NCI-H2171 treated with DMSO at 0.1 percent for 48 hours (cell line): Measurements from ENCODE around the gene CMPK1.
"Not testable (repeated sequence)": the region's sequence is repeated elsewhere in the genome, so short reads cannot be mapped to it uniquely, and the experiment has no call there.

ENCODE experiments used
- DNase-seq: peaks from one replicate; lab custom pipeline; 2025; lab: John Stamatoyannopoulos, UW

CMPK1 gene

DNA sequence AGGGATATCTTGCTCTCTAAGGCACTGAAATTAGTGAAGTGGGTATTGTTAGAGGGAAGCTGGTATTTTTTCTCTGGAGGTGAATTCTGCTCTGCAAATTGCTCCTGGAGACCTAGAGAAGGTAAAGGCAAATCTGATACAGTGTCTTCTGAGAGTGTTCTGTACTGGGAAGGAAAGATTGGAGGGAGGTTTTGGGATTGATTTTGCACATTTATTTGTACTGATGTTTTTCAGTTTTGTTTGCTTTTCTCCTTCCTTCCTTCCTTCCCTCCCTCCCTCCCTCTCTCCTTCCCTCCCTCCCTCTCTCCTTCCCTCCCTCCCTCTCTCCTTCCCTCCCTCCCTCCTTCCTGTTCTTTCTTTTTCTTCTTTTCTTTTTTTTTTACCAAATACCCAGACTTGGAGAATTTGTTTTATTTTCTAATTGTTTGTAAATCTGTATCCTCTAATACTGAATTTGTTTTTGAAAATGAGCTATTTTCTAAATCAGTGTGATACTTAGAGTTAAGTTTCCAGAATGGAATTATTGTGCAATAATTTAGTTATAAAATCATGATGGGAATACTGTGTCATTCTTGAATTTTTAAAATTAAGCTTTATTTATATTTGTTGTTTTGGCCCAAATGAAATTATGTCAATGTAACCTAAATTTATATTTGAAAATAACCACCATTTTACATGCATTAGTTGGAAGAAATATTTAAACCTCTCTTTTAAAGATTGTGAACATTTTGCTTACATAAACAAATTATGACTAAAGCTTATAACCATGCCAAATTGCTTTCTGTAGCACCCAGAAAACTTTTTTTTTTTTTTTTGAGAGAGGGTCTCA is 4.9 kb downstream of the CMPK1 start:
- DNase-seq, result peak; percentile 4

DNA sequence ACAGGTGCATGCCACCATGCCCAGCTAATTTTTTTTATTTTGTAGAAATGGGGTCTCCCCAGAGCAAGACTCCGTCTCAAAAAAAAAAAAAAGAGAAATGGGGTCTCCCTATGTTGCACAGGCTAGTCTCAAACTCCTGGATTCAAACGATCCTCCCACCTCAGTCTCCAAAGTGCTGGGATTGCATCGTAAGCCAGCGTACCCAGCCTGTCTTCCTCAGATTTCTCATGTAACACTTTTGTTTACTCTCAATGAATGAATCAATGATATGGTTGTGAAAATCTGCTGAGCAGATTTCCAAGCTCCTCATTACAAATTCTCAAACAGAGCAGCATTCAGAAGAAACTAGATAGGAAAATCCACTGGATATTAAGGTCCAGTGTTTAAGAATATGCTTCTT is 6.6 kb downstream of the CMPK1 start:
- no peak for DNase-seq

DNA sequence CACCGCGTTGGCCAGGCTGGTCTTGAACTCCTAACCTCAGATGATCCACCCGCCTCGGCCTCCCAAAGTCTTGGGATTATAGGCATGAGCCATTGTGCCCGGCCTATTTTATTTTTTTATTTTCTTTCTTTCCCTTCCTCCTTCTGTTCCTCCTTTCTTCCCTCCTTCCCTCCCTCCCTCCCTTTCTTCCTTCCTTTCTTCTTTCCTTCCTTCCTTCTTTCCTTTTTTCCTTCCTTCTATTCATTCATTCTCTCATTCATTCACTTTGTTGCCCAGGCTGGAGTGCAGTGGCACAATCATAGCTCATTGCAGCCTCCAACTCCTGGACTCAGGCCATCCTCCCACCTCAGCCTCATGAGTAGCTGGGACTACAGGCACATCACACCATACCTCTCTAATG is 13.4 kb downstream of the CMPK1 start:
- not testable (repeated sequence) for DNase-seq

DNA sequence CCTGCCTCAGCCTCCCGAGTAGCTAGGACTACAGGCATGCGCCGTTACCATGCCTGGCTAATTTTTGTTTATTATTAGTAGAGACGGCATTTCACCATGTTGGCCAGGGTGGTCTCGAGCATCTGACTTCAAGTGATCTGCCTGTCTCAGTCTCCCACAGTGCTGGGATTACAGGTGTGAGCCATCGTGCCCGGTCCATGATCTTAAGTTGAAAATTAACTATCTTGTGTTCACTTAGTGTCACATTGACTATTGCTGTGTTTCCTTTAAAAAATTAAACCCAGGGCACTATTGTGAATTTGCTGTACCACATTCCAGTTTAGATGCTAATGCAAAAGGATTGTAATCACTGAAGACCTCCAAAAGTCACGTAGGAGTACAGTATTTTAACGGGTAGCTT is 14.1 kb downstream of the CMPK1 start:
- no peak for DNase-seq

DNA sequence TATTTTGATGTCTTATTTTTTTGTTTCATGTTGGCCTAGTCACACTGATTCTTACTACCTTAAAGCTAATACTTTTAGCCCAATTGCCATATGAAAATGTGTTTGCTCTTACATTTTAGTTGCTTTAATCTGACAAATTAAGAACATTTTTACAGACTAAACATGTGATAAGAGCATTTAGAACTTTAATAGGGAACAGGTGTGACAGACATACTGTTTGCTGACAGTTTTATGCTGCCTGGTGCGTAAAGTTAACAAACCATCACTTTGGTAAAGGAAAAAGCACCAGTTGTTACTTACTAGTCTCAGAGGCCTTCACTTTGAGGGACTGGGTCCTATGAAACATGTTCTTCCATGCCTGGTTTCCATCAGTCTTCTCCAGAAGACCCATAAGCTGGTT is 14.7 kb downstream of the CMPK1 start:
- DNase-seq, result no peak

DNA sequence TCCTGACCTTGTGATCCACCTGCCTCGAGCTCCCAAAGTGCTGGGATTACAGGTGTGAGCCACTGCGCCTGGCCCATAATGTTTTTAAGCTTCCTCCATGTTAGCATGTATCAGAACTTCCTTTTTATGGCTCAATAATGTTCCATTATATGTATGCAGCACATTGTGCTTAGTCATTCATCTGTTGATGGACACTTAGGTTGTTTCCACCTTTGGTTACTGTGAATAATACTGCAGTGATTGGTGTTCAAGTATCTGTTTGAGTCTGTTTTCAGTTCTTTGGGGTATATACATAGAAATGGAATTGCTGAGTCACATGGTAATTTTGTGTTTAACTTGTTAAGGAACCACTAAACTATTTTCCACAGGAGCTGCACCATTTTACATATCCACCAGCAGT is 17.7 kb downstream of the CMPK1 start:
- DNase-seq, result no peak

DNA sequence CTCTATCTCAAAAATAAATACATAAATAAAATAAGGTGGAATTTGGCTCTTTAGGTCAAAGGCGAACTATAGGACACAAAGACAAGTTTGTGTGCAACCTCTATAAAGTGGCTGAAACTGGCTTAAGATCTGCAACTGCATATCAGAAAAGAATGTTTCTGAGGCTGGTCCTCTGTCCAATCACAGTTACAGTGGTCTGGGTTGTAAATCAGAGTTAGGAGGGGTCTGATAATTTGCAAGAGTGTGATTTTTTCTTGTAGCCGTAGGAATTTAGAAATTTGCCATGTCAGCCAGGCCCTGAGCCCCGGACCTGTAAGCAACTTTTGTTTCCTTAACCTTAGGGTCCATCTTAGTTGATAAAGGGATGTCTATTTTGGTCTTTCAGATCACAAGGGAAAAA is 27.8 kb downstream of the CMPK1 start:
- DNase-seq, result no peak

DNA sequence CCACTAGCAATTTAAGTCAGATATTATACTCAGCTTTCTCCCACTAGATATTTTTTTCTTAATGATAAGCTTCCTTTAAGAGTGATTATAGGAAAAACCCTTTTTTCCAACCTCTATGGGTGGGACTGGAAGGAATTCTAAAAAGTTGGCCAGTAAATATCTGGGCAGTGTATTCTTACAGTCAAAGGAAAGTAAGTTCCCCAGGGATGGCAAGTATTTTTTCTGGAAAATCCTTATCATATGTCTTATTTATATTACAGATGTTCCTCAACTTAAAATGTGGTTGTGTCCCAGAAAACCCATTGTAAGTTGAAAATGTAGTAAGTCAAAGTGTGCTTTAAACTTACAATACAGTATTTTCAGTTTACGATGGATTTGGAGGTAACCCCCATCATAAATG is 29.2 kb downstream of the CMPK1 start:
- no peak for DNase-seq

DNA sequence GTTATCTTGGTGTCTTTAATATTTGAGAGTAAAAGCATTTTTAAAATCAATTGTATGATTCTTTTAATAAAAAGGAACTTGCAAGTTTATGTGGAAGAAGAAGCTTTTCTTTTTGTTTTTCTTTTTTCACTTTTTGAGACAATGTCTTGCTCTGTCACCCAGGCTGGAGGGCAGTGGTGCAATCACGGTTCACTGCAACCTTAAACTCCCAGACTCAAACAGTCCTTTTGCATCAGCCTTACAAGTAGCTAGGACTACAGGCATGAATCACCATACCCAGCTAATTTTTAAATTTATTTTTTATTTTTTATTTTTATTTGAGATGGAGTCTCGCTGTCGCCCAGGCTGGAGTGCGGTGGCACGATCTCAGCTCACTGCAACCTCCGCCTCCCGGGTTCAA is 34.1 kb downstream of the CMPK1 start:
- DNase-seq, result no peak

DNA sequence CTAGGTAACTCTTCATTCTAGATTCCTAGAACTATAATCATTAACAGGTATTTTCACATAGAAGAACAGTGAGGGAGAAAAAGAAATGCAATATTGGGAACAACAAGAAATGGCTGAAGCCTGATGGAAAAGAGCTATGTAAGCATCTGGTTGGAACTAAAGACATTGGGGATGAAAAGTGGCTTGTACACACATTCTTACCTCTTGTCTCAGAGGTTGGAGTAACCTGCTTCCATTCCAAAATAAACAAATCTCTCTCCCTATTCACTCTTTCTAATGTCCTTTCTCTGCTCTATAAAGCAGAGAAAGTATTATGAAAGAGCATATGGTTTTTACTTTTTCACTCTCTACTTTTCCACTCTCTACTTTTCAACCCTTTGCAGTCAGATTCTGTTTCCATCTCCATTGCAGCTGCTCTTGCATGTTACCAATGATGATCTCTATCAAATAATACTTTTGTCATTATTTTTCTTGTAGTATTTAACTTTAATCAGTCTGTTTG is 37.5 kb downstream of the CMPK1 start:
- DNase-seq, result no peak

DNA sequence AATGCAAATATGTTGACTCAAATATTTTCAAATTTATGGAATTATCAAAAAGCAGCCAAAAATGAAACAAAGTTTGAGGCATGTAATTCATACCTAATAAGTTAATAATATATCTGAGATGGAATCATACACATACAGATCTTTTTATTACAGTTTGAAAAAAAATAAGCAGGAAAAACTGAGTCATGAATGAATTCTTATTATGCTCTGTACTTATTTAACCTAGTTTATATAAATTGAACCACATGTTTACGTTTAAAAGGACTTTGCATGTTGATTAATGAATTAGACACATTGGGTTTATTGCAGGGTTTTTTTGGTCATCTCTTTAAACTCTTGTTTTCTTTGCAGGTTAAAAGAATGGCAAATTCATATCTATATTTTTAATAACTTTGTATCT is 40.9 kb downstream of the CMPK1 start:
- no peak for DNase-seq

DNA sequence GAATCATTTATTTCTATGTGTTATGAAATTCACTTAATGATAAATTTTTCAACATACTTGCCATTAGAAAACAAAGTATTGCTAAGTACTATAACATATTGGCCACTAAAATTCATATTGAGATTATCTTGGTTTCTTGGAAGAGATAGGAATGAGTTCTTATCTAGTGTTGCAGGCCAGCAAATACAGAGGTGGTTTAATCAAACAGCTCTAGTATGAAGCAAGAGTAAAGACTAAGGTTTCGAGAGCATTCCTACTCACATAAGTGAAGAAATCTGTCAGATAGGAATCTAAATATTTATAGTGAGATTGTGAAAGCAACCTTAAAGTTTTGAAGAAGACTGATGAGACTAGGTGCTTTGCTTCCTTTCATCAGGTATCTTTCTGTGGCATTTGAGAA is 44.6 kb downstream of the CMPK1 start:
- no peak for DNase-seq

DNA sequence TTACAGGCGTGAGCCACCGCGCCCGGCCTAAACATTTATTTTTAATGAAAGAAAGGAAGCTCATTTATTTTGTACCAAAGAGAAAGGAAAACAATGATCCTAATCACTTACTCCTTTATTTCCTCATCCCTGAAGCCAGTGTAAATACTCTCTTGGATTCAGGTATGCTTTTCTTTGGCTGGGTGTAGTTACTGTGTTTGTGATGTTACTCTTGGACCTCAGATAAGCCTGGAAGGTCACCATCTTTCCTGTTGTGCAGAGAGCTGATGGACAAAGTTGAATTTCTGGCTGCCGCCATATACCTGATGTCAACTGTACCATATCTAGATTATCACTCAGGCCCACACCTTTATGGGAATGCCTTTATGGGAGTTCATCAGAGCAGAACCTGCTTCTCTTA is 47.1 kb downstream of the CMPK1 start:
- DNase-seq, result no peak

DNA sequence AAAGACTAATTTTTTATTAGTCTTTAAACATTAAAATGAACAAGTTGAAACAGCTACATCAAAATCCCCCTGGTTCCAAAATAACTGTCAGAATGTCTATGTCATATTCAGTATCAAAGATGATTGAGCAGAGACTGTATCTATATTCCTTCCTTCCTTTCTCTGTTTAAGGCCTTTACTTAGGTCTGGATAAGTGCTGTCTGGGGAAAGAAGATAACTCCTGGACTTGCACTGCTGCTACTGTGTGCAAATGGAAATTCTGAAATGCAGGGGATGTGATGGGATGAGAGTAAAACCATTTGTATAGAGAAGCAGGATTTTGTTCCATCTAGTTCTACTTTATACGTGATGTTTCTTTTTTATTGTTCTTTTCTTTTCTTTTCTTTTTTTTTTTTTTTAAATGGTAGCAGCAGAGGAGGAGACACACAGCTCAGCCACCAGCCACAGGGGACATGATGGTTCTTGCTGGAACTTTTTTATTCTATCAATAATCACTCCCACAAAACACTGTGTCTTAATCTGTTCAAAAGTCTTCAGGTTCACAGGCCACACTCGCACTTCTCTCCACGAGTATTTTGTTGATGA is 48.9 kb downstream of the CMPK1 start:
- DNase-seq, result no peak

DNA sequence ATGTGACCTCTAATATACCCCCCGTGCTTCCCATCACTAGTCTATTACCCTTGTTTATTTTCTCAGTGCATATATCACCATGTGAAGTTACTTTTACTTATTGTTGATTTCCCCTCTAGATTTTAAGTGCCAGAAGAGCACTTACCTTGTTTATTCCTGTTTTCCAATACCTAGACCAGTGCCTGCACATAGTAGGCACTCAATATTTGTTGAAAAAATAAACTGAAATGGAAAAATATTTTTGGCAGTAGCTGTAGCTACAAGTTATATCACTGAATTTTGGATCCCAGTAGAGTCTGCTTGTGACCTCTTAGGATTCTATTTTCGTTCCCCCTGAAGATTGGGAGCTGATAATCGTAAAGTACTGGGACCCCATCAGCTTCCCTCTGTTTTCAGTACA is 50.5 kb downstream of the CMPK1 start:
- DNase-seq, result no peak

DNA sequence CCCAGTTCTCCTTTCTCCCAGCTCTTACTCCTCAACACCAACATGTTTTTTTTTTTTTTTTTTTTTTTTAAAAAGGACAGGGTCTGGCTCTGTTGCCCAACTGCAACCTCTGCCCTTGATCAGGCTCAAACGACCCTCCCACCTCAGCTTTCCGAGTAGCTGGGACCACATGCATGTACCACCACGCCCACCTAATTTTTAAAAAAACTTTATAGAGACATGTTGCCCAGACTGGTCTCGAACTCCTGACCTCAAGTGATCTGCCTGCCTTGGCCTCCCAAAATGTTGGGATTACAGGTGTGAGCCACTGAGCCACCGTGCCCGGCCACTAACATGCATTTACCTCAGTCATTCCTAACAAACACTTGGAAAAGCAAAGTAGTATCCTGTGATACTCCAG is 51.4 kb downstream of the CMPK1 start:
- no peak for DNase-seq

DNA sequence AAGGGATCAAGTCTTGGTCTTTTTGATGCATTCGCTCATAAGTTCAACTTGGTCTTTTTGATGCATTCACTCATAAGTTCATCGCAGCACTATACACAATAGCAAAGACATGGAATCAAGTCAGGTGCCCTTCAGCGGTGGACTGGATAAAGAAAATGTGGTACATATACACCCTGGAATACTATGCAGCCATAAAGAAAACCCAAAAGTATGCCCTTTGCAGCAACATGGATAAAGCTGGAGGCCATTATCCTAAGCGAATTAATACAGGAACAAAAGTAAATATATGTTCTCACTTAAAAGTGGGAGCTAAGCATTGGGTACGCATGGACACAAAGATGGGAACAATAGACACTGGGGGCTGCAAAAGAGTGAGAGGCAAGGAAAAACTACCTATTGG is 52.7 kb downstream of the CMPK1 start:
- no peak for DNase-seq

DNA sequence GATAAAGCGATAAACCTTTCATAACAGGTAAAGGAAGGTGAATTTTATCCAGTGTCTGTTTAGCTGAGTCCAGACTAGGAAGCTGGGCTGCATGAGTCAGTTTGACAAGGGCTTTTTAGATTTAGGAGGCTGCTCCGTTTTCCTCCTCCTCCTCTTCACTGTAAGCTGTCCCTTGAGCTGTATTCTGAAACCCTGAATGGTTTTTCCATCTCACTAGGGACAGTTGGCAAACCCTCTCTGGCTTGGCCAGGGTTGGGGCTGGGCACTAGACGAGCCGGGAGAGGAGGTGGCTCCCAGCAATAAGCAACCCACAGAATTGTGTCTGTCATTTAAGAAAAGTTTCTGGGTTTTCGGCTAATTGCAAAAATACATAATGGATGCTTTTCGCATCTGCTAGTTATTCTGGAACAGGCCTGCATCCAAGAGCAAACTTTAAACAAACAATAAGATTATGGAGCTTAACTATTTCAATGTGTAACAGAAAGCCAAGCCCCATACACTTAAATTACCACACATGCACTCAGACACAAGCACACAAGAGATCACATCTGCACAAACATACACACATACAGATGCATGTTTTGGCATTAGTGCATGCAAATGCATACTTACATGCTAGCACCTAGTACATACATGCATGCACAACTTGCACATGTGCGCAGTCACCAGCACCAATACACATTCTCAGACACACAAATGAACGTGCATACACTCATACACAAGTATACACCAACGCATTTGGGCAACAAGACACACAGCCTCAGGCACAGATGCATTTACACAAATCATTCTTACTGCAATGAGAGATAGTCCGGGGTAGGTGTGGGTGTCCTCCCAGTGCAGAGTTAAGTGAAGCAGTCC is 54.7 kb downstream of the CMPK1 start:
- no peak for DNase-seq

DNA sequence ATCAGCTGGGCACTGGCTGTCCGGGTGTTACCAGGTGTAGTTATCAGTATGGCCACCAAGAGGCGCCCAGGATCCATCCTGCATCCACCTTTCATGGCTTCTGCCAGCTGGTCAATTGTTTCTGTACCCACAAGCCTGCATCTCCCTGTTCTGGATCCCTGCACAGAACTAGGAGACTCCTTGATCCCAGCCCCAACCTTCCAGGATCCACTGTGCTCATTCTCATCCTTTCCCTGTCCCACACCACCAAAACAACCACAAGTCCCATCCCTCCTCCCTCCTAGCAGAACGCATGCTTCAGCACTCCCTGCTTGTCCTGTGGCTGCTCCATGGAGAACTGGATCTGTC is 55.3 kb downstream of the CMPK1 start:
- DNase-seq, result peak; percentile 48

DNA sequence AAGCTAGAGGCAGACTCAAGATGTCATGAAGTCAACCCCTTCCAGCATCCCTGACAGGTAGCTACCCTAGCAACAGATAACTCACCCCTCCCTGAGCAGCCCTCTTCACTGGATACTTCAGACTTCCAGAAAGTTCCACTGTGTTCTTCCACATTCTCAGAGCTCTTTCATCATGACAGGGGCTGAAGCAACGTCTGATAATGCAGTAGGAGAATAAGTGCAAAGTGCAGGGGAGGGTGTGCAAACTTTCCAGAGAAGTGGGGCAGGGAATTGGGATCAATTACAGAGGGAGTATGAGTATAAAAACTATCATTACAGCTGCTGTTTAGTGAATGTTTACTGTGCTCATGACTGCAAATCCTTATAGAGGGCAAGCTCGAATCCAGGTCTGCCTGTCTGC is 56.1 kb downstream of the CMPK1 start:
- no peak for DNase-seq

DNA sequence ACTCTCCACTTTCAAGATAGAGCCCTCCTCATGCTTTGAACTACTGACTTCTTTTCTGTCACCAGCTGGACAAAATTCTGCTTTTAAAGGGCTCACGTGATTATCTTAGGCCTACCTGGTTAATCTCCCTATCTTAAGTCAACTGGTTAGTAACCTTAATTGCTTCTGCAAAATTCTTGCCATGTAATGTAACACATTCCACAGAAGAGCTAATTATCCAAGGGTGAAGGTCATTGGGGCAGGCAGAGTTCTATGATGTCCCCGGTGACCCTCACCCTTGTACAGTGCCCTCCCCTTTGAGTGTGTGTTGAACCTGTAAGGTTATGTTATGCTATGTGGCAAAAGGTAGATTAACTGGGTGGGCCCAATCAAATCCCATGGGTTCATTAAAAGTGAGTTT is 57.3 kb downstream of the CMPK1 start:
- DNase-seq, result no peak

DNA sequence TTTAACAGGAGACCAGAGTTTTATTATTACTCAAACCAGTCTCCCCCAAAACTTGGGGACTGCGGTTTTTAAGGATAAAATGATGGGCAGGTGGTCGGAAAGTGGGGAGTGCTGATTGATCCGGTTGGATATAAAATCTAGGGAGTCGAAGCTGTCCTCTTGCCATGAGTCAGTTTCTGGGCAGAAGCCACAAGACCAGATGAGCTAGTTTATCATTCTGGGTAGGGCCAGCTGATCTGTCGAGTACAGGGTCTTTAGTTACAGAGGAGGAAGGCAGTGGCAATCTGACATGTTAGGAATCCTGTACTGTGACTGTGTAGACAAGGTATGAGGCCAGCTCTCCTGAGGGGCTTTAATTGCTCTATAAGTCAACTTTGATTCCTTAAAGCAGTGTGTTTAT is 59.6 kb downstream of the CMPK1 start:
- DNase-seq, result no peak

DNA sequence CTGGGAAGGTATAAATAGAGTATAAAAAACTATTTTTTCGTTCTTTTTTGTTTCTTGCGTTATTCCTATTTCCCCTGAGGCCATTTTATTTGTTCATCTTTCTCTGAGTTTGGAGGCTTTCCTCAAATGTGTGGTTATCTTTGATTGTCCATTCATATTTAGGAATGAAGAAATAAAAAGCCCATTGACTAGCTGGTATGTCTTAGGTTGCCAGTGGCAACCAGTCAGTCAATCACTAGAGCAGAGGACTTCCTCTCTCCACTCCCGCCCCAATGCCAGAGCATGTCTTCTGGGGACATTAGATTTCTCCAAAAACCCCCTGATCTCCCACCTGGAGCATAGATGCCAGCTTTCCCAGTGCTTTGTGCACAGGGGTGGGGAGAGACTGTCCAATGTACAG is 61.8 kb downstream of the CMPK1 start:
- DNase-seq, result no peak
